Nephron progenitor cell (in vitro differentiated cells): Measurements from ENCODE around the gene ANKMY1.
"Not testable (repeated sequence)": the region's sequence is repeated elsewhere in the genome, so short reads cannot be mapped to it uniquely, and the experiment has no call there.

Experiments used
- DNase-seq: peaks from one replicate; pipeline ENCODE4 v3.0.0; 2021
- H3K27ac Mint-ChIP-seq: 2 replicates; pipeline ENCODE4 v1.8.0; 2021; ENCODE audit warnings: mild to moderate bottlenecking, moderate library complexity, mixed read lengths
- H3K27me3 Mint-ChIP-seq: 2 replicates; pipeline ENCODE4 v1.8.0; 2021; ENCODE audit warnings: mild to moderate bottlenecking, low read depth, mixed read lengths; ENCODE audit not compliant: poor library complexity
- H3K36me3 Mint-ChIP-seq: 2 replicates; pipeline ENCODE4 v1.8.0; 2021; ENCODE audit warnings: low read depth, mixed read lengths
- H3K4me1 Mint-ChIP-seq: 2 replicates; pipeline ENCODE4 v1.8.0; 2021; ENCODE audit warnings: mixed read lengths
- H3K4me3 Mint-ChIP-seq: 2 replicates; pipeline ENCODE4 v1.8.0; 2021; ENCODE audit warnings: mild to moderate bottlenecking, moderate library complexity, mixed read lengths
- H3K9me3 Mint-ChIP-seq: 2 replicates; pipeline ENCODE4 v1.8.0; 2021; ENCODE audit warnings: mild to moderate bottlenecking, moderate library complexity, mixed read lengths
- TF ChIP-seq, protein P1 (sequence below): fragments of 200-600 bp; sonication (generic); IDR thresholded peaks from 2 replicates; pipeline ENCODE4 v1.5.0; 2021; ENCODE audit warnings: antibody characterized with exemption

The ANKMY1 gene

GRCh38 chr2:240494942-240495341 lies 62.8 kb downstream of the ANKMY1 start:
- H3K9me3 Mint-ChIP-seq = peaks cover 59% of the 10 kb centered on the region
- peaks cover 45% of the 10 kb centered on the region for H3K36me3 Mint-ChIP-seq
- not testable (repeated sequence) for H3K27me3 Mint-ChIP-seq, H3K27ac Mint-ChIP-seq, H3K4me1 Mint-ChIP-seq, DNase-seq, H3K4me3 Mint-ChIP-seq
- TF ChIP-seq, protein P1, sequence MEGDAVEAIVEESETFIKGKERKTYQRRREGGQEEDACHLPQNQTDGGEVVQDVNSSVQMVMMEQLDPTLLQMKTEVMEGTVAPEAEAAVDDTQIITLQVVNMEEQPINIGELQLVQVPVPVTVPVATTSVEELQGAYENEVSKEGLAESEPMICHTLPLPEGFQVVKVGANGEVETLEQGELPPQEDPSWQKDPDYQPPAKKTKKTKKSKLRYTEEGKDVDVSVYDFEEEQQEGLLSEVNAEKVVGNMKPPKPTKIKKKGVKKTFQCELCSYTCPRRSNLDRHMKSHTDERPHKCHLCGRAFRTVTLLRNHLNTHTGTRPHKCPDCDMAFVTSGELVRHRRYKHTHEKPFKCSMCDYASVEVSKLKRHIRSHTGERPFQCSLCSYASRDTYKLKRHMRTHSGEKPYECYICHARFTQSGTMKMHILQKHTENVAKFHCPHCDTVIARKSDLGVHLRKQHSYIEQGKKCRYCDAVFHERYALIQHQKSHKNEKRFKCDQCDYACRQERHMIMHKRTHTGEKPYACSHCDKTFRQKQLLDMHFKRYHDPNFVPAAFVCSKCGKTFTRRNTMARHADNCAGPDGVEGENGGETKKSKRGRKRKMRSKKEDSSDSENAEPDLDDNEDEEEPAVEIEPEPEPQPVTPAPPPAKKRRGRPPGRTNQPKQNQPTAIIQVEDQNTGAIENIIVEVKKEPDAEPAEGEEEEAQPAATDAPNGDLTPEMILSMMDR = peak; percentile 26

GRCh38 chr2:240494194-240494793 lies 63.5 kb downstream of the ANKMY1 start:
- TF ChIP-seq, protein P1 = no peak
- Mint-ChIP-seq H3K27me3 (no peaks in the 10 kb centered on the region), H3K9me3 (peaks cover 66% of the 10 kb centered on the region), H3K4me3 (no peak overlapping the region), H3K27ac (no peak overlapping the region), H3K4me1 (no peaks in the 10 kb centered on the region), H3K36me3 (peaks cover 45% of the 10 kb centered on the region)
- DNase-seq = no peak

DNA sequence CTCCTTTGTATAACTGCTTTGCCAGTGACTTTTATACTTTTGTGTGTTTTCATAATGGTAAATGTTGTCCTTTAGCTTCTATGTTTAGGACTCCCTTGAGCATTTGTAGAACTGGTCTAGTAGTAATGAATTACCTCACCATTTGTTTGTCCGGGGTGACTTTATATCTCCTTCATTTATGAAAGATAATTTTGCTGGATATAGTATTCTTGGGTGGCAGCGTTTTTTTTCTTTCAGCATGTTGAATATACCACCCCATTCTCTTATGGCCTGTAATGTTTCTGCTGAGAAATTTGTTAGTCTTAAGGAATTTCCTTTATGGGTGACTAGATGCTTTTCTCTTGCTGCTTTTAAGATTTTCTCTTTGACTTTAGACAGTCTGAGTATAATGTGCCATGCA lies 66.3 kb downstream of the ANKMY1 start:
- TF ChIP-seq, protein P1 = no peak
- no peaks in the 10 kb centered on the region for H3K4me1 Mint-ChIP-seq
- no peak overlapping the region for H3K27ac Mint-ChIP-seq
- peaks cover 39% of the 10 kb centered on the region for H3K36me3 Mint-ChIP-seq
- peaks cover 7% of the 10 kb centered on the region for H3K27me3 Mint-ChIP-seq
- no peak overlapping the region for H3K4me3 Mint-ChIP-seq
- peaks cover 87% of the 10 kb centered on the region for H3K9me3 Mint-ChIP-seq
- no peak for DNase-seq

DNA sequence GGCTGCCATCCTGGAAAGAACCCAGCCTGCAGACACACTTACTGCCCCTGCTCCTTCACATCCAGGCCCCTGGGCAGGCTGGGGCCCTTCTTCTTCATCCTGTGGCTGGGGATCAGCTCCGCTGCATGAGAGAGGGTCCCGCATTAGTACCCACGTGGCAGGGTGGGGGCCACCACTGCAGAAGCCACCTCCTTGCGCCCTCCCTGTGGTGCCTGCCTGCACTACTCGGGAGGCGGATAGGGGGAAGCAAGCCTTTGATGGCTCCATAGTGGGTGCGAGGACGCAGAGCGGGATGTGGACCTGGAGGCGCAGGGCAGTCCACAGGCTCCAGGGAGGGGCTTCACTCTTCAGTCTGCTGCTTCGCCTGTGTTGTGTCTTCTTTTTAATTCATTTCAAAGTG lies 75.6 kb downstream of the ANKMY1 start:
- H3K4me3 Mint-ChIP-seq = no peak overlapping the region
- no peak for DNase-seq
- peaks cover 8% of the 10 kb centered on the region for H3K27me3 Mint-ChIP-seq
- no peak overlapping the region for H3K27ac Mint-ChIP-seq
- peaks cover 21% of the 10 kb centered on the region for H3K4me1 Mint-ChIP-seq
- TF ChIP-seq, protein P1 = no peak
- peaks cover 4% of the 10 kb centered on the region for H3K36me3 Mint-ChIP-seq
- peaks cover 27% of the 10 kb centered on the region for H3K9me3 Mint-ChIP-seq

- no peak for DNase-seq
- no peak overlapping the region for H3K27ac Mint-ChIP-seq
- peaks cover 21% of the 10 kb centered on the region for H3K4me1 Mint-ChIP-seq
- peaks cover 8% of the 10 kb centered on the region for H3K27me3 Mint-ChIP-seq
- H3K9me3 Mint-ChIP-seq = peaks cover 23% of the 10 kb centered on the region
- no peaks in the 10 kb centered on the region for H3K36me3 Mint-ChIP-seq
- H3K4me3 Mint-ChIP-seq = no peak overlapping the region
- TF ChIP-seq, protein P1 = no peak
Observed at GRCh38 chr2:240481720-240482119, 76.1 kb downstream of the ANKMY1 start.
